Neural cell (in vitro differentiated cells): ENCODE results near the gene FRAT2. TPM values are rescaled to one million over a fixed set of nuclear protein-coding genes. Genes with fewer than 3 reads are reported as not detected.
"Not testable (repeated sequence)": the region's sequence is repeated elsewhere in the genome, so short reads cannot be mapped to it uniquely, and the experiment has no call there.

Source experiments
- H2AFZ ChIP-seq: fragments of 200-600, 300-800 bp; sonication (generic), shearing (Covaris generic); 2 replicates; pipeline ENCODE4 v1.6.0; 2014; ENCODE audit warnings: low read depth, mild to moderate bottlenecking, antibody characterized with exemption, low read length, moderate library complexity
- H3F3A ChIP-seq: fragments of 200-600 bp; shearing (Covaris generic); 2 replicates; pipeline ENCODE4 v1.6.1; 2016; ENCODE audit warnings: mild to moderate bottlenecking, moderate library complexity, mixed read lengths, antibody characterized with exemption, low read length; ENCODE audit not compliant: insufficient read depth, poor library complexity, severe bottlenecking
- H3K27ac ChIP-seq: fragments of 200-600, 300-800 bp; sonication (generic), shearing (Covaris generic); 2 replicates; pipeline ENCODE4 v1.5.1; 2014; ENCODE audit warnings: mild to moderate bottlenecking, low read length, moderate library complexity
- H3K27me3 ChIP-seq: fragments of 300-800, 200-600 bp; sonication (generic), shearing (Covaris generic); 2 replicates; pipeline ENCODE4 v1.6.0; 2014; ENCODE audit warnings: mild to moderate bottlenecking, low read depth, low read length, moderate library complexity; ENCODE audit not compliant: insufficient read depth
- H3K36me3 ChIP-seq: fragments of 300-800, 200-600 bp; sonication (generic), shearing (Covaris generic); 2 replicates; pipeline ENCODE4 v1.5.1; 2014; ENCODE audit warnings: mild to moderate bottlenecking, antibody characterized with exemption, low read length, moderate library complexity; ENCODE audit not compliant: insufficient read depth
- H3K4me2 ChIP-seq: fragments of 300-800, 200-600 bp; sonication (generic), shearing (Covaris generic); 2 replicates; pipeline ENCODE4 v1.6.0; 2014; ENCODE audit warnings: mild to moderate bottlenecking, low read length
- H3K4me3 ChIP-seq: fragments of 300-800, 200-600 bp; sonication (generic), shearing (Covaris generic); 2 replicates; pipeline ENCODE4 v1.5.1; 2014; ENCODE audit warnings: mild to moderate bottlenecking, low read length, moderate library complexity
- H3K79me2 ChIP-seq: fragments of 200-600 bp; shearing (Covaris generic); replicated peaks from 2 replicates; pipeline ENCODE4 v1.6.0; 2014; ENCODE audit warnings: mild to moderate bottlenecking, low read length, moderate library complexity; ENCODE audit not compliant: insufficient read depth
- H3K9ac ChIP-seq: fragments of 300-800, 200-600 bp; sonication (generic), shearing (Covaris generic); 2 replicates; pipeline ENCODE4 v1.6.1; 2016; ENCODE audit warnings: mild to moderate bottlenecking, low read length, mixed read lengths
- H3K9me2 ChIP-seq: fragments of 200-600 bp; shearing (Covaris generic); 2 replicates; pipeline ENCODE4 v1.6.1; 2016; ENCODE audit warnings: mild to moderate bottlenecking, low read length, mixed read lengths; ENCODE audit not compliant: insufficient read depth
- H3K9me3 ChIP-seq: fragments of 200-600, 300-800 bp; sonication (generic), shearing (Covaris generic); 2 replicates; pipeline ENCODE4 v1.6.1; 2016; ENCODE audit warnings: mild to moderate bottlenecking, mixed run types, low read length, moderate library complexity, mixed read lengths
- H4K20me1 ChIP-seq: fragments of 200-600 bp; shearing (Covaris generic); 2 replicates; pipeline ENCODE4 v1.6.1; 2016; ENCODE audit warnings: mild to moderate bottlenecking, mixed run types; ENCODE audit not compliant: insufficient read depth
- CTCF ChIP-seq: fragments of 450-650 bp; IDR thresholded peaks from 2 replicates; pipeline ENCODE4 v1.5.1; 2014; ENCODE audit warnings: antibody characterized with exemption, mild to moderate bottlenecking, moderate library complexity; ENCODE audit not compliant: poor library complexity, severe bottlenecking
- EP300 ChIP-seq: fragments of 450-650 bp; conservative IDR thresholded peaks from 2 replicates; pipeline ENCODE4 v1.6.1; 2014; ENCODE audit warnings: antibody characterized with exemption, mild to moderate bottlenecking, moderate library complexity; ENCODE audit not compliant: poor library complexity, severe bottlenecking
- EZH2 ChIP-seq: fragments of 200-600, 300-800 bp; shearing (Covaris generic), sonication (generic); IDR thresholded peaks from 2 replicates; pipeline ENCODE4 v1.6.1; 2014; ENCODE audit warnings: antibody characterized with exemption, low read length, borderline replicate concordance, mild to moderate bottlenecking; ENCODE audit not compliant: insufficient read depth, poor library complexity, severe bottlenecking
- MXI1 ChIP-seq: fragments of 450-650 bp; conservative IDR thresholded peaks from 2 replicates; pipeline ENCODE4 v1.6.1; 2014; ENCODE audit warnings: antibody characterized with exemption, mild to moderate bottlenecking; ENCODE audit not compliant: poor library complexity, severe bottlenecking
- POLR2AphosphoS5 ChIP-seq: IDR thresholded peaks from 2 replicates; pipeline ENCODE4 v1.6.1; 2012
- RAD21 ChIP-seq: fragments of 450-650 bp; conservative IDR thresholded peaks from 2 replicates; pipeline ENCODE4 v1.6.1; 2014; ENCODE audit warnings: antibody characterized with exemption, mild to moderate bottlenecking, moderate library complexity
- REST ChIP-seq: IDR thresholded peaks from 2 replicates; pipeline ENCODE4 v1.6.1; 2012; ENCODE audit warnings: borderline replicate concordance
- SMC3 ChIP-seq: fragments of 450-650 bp; conservative IDR thresholded peaks from 2 replicates; pipeline ENCODE4 v1.6.1; 2014; ENCODE audit warnings: antibody characterized with exemption, mild to moderate bottlenecking, moderate library complexity; ENCODE audit not compliant: poor library complexity
- TAF1 ChIP-seq: IDR thresholded peaks from 2 replicates; pipeline ENCODE4 v1.6.1; 2012; ENCODE audit warnings: low read depth
- polyA plus RNA-seq: library from polyadenylated mRNA; depleted of rRNA; stranded (reverse); fragments of >200 nt; gene quantifications from 2 replicates; pipeline ENCODE4 v1.2.3, GENCODE V29; 2014

The FRAT2 gene
- polyA plus RNA-seq, 1 donor from 2014 or later = 18.5 TPM

- H3K79me2 ChIP-seq = no peaks in the 10 kb centered on the region
- H3K36me3 ChIP-seq = no peaks in the 10 kb centered on the region
- no peak overlapping the region for H3K4me3 ChIP-seq
- no peaks in the 10 kb centered on the region for H3F3A ChIP-seq
- no peaks in the 10 kb centered on the region for H3K9me2 ChIP-seq
- no peaks in the 10 kb centered on the region for H3K9me3 ChIP-seq
- no peak for TF ChIP-seq RAD21
- TF ChIP-seq EP300 = no peak
- TF ChIP-seq REST = no peak
- no peak for TF ChIP-seq TAF1
- no peak for TF ChIP-seq SMC3
- no peak for TF ChIP-seq EZH2
- TF ChIP-seq POLR2AphosphoS5 = no peak
- no peak for TF ChIP-seq MXI1
- no peak for TF ChIP-seq CTCF
- H3K27ac ChIP-seq = no peak overlapping the region
- H3K4me2 ChIP-seq = no peak overlapping the region
- H3K27me3 ChIP-seq = peaks cover 6% of the 10 kb centered on the region
- H2AFZ ChIP-seq = no peak overlapping the region
- no peak overlapping the region for H3K9ac ChIP-seq
- H4K20me1 ChIP-seq = no peaks in the 10 kb centered on the region
Observed at GRCh38 chr10:97347317-97347716, 12.8 kb upstream of the FRAT2 start.

- H3F3A ChIP-seq, H3K9me2 ChIP-seq, H3K9ac ChIP-seq, H4K20me1 ChIP-seq, H3K36me3 ChIP-seq, H2AFZ ChIP-seq, H3K79me2 ChIP-seq, H3K27ac ChIP-seq, H3K9me3 ChIP-seq, H3K4me3 ChIP-seq, H3K4me2 ChIP-seq: not testable (repeated sequence)
- peaks cover 33% of the 10 kb centered on the region for H3K27me3 ChIP-seq
Observed at GRCh38 chr10:97343664-97344063, 9.1 kb upstream of the FRAT2 start.

GRCh38 chr10:97341416-97341815, 6.9 kb upstream of the FRAT2 start:
- Histone ChIP-seq H3K79me2 (no peaks in the 10 kb centered on the region), H3K27me3 (peaks cover 51% of the 10 kb centered on the region), H3K9ac (no peak overlapping the region), H3K4me2 (no peak overlapping the region), H2AFZ (no peak overlapping the region), H3K27ac (no peak overlapping the region), H4K20me1 (no peaks in the 10 kb centered on the region), H3K36me3 (no peaks in the 10 kb centered on the region), H3K9me2 (no peaks in the 10 kb centered on the region), H3K4me3 (no peak overlapping the region), H3F3A (peaks cover 3% of the 10 kb centered on the region), H3K9me3 (no peaks in the 10 kb centered on the region)
- no peak for TF ChIP-seq EZH2
- TF ChIP-seq SMC3 = no peak
- no peak for TF ChIP-seq TAF1
- no peak for TF ChIP-seq EP300
- no peak for TF ChIP-seq POLR2AphosphoS5
- no peak for TF ChIP-seq CTCF
- TF ChIP-seq REST = no peak
- no peak for TF ChIP-seq RAD21
- no peak for TF ChIP-seq MXI1
